HL-60/S4 (cell line): ENCODE results near the gene CMIP.

Experiments
- in situ Hi-C: fragments of 300-500 bp; cut with MboI; formaldehyde crosslinking; loops from 2 replicates; pipeline ENCODE4 v1.14.3; 2022; ENCODE audit warnings: low sequenced_read_pairs

CMIP gene

DNA sequence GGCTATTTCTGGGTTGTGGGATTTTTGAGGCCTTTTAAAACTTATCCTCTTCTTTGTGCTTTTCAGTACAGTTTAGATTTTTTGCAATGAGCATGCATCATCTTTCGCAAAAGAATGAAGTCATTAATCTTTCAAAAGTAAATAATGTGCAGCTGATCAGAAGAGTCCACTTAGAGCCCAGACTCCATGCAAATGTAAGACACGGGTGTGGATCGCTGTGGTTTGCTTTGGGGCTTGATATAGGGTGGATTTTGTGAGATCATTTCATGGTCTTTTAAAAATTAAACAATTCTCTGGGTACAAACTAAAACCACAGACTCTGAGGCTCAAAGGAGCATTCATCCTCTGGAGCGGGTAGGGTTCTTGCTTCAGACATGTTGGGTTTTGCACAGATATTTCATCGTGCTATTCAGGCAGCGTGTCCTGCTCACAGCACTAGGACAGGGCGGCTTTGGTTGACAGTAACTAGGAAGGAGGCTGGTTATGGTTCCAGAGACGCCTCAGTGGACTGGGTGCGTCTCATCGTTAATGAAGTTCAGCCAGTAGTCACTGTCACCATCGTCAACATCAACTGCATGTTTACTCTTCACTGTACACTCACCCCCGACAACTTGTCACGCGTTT is 205.1 kb downstream of the CMIP start:
- in situ Hi-C loops, result no loop called here

DNA sequence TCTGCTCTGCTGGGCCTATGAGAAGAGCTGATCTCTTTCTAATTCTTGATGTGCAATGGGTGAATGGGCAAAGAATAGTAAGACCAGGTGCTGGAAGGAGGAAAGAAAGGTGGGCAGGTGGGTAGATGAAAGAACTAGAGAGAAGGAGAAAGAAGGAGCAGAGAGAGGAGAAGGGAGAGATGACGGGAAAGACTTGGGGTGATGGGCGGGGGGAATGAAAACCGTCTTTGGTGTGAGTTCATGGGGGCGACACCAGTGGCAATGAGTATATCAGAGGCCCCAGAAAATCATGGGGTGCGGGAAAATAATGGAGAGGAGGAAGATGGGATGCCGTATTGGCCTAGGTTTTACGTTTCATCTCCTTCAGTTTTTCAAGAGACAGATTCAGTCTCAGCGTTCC is 205.7 kb downstream of the CMIP start:
- in situ Hi-C loops, result no loop called here

DNA sequence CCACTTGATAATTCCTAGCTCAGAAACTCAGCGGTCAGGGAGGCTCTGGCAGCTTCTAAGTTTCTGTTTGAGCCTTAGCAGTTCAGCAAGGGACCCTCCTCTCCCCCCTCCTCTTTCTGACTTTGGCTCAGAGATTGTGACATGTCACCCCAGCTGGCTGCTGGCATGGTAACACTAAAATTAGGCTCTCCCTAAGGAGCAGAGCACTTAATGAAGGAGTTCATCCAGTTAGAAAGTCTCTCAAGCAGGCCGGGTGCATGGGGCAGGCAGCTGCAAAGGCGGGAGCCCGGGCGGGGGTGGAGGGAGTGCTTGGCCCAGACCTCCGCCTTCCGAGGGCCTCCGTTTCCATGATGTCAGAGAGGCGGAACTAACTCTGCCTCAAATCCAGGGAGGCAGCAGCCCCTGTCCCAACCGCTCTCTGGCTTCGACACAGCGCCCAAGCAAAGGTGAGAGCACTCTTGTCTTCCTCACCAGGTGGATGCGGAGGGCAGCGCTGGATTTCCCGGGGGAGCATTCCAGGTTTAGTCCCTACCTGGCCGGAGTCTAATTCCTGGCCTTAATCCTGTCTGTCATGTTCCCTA is 206.5 kb downstream of the CMIP start:
- in situ Hi-C loops, result no loop called here

DNA sequence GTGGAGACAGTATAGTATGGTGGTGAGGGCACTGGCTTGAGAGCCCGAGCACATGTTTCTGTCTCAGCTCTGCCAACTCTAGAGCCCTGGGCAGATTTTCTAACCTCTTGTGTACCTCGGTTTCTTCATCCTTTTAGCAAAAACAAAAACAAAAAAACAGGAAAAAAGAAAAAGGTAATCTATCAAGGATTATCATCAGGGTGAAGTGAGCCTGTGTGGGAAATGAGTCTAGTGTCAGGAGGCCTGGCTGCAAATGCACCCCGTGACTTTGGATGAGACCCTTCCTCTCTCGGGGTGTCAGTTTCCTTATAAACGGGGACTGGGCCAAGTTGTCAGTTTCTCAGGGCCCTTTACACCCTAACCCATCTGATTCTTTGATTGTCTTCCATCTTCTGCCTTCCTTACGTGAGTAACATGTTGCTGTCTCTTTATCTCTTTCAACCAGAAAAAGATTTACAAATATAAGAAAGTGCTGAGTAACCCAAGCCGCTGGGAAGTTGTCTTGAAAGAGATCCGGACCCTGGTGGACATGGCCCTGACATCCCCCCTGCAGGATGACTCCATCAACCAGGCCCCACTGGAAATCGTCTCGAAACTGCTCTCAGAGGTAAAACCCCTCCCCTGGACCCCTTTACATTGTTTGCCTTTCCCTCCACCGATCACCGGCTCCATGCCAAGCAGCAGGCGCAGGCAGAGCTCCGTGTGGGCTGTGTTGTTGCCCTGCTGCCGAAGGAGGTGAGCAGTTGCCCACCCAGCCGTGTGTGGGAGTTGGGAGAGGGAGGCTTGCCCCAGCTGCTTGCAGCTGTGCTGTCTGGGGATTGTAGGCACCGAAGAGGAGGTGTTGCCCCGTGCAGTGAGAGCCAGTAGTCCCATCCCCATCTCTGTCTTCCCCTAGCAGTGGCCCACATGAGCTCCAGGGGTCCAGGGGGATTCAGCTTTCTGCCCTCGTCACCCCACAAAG is 207.4 kb downstream of the CMIP start:
- in situ Hi-C loops, result no loop called here

DNA sequence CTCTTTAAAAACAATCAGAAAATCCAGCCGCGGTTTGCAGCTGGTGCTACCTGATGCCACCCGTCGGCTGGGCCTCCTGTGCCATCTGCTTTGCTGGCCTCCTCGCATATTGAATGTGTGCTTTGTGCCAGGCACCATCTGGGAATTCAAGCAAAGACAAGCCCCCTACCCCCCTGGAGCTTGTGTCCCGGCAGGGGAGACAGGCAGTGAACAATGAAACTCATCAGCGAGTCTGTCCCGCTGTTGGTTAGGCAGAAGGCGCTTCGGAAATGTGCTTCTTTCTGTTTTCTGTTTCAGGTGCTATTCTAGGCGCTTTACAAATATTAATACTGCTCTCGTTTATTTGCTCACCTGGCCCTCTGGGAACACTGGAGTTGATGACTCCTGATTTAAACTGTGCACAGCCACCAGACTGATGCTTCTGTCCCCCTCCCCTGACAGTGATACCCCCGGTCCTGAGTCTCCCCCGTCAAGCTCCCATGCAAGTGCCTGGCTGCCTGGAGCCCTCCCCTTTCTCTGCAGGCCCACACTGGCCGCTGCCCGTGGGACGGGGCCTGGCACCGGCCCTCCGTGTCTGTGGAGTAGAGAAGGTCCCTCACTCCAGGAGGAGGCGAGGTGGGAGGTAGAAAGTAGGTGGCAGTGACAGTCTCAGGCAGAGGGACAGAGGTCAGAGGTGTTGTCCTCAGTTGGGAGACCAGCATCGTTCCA is 208.3 kb downstream of the CMIP start:
- in situ Hi-C loops, result no loop called here

DNA sequence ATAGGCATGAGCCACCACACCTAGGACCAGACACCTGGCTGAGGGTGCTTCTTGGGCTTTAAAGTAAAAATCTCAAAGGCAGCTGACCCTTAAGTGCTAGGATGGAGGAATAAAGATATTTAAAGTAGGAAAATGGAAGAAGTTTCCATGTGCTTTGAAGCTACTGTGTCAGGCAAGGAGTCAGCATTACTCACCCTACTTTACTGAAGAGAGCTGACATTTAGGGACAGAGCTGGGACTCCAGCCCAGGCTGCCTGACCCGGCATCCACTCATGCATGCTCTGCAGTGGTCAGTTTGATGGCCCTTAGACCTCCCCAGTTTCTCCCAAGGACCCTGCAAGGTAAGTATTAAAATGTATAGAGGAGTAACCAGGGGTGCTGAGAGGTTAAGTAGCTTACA is 209.7 kb downstream of the CMIP start:
- in situ Hi-C loops, result no loop called here

DNA sequence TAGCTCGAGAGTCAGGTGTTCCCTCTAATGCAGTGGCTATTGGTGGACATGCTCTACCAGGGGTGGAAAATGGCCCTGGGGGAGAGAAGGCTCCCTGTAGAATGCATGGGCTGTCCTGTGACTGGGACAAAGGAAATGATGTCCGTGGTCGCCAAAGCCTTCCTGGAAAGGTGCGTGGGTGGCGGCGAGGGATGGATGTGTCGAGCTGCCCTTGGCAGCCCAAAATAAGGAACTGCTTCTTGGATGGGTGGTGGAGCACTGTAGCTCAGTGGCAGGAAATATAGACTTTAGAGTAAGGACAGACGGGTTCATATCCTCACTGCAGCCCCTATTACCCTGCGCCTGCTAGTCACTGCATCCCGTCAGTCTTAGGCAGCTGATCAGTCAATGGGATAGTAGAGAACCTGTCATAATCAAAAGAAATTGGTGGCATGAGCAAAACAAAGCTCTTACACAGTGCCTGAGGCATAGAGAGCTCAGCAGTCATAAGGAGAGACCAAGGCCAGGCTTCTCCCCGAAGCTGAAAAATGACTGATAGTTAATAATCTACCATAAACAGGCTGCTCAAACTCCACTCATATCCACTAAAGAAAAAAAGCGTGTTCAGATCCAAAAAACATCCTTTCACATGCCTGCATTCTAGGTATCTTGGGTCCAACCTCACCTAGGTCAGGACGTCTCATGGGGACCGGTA is 211.0 kb downstream of the CMIP start:
- in situ Hi-C loops, result no loop called here

DNA sequence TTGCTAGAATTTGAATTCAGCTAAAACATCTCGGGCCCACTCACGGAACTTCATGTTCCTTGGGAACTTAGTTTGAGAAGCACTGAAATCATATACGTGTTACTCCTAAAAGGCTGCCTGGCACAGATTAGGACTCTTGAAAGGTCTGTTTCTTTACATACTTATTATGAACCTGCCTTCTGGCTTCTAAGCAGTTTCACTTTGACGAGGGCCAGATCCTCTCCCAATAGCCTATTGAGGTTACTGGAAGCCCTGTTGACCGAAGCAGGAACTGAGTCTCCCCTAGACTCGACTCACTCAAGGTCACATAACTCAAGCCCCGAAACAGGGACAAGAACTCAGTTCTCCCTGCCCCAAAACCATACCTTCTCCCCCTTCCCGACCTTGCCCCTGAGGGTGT is 212.6 kb downstream of the CMIP start:
- in situ Hi-C loops, result no loop called here

DNA sequence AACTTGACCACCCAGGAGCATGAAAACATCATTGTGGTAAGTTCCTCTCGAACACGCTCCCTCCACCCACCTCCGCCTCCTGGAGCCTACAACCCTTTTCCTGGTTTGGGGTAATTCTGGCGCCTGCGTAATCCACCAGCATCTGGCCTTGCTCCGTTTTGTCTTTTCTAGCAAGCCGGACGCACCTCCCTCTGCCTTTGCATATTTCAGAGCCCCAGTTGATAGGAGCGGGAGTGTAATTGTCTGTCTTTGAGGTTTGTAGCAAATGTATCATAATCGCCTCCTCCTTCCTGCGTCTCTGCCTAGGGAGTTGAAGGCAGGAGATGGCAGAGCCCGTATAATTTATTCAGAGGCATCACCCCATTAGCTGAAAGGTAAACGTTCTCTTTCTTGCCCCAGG is 213.2 kb downstream of the CMIP start:
- in situ Hi-C loops, result no loop called here

DNA sequence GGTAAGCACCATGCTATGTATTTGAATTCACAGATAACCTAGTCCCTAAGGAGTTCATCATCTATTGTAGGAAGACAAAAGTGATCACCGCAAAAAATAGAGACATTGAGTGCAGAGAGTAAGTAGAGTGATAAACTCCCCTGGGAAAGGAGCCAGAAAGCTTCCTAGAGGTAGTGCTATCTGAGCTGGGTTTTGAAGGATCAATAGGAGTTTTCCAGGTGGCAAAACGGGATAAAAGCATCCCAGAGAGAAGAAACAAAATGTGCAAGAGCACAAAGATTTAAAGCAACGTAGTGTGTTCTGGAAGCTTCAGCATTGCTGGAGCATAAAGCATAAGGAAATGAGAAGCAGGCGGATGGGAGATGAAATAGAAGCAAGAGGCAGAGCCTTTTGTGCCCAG is 213.8 kb downstream of the CMIP start:
- in situ Hi-C loops, result no loop called here

DNA sequence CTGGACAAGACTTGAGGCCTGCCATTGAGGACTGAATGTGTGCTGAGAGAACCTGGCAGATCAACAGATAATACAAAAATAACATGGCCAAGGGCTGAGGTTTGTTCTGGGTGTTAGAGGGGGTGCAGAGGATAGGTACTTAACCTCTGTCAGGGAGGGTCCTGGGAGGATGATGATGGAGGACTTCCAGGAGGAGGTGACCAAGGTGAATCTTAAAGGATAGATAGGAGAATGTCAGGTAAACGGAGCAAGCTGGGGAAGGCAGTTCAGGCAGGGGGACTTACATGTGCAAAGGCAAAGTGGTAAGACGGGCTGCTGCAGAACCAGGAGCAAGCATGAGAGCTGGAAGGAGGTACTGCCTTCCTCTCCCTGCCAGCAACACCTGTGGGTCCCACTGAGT is 214.6 kb downstream of the CMIP start:
- in situ Hi-C loops, result no loop called here

DNA sequence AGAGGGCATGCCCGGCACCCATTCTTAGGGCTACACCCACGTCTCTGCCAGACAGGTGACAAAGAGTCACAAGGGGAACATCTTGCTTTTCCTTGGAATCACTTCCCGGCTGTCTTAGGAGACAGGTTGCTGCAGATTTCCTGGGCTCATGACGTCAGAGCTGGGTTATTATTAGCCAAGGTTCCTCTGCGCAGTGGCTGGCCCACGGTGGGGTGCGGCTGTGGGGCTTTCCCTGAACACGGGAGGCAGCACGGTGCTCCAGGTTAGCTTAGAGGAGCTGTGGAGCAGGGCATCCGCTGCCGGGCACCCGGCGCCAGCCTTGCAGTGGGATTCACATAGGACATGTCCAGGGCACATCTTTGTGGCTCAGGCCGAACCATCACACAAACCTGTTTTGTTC is 216.5 kb downstream of the CMIP start:
- in situ Hi-C loops, result no loop called here

DNA sequence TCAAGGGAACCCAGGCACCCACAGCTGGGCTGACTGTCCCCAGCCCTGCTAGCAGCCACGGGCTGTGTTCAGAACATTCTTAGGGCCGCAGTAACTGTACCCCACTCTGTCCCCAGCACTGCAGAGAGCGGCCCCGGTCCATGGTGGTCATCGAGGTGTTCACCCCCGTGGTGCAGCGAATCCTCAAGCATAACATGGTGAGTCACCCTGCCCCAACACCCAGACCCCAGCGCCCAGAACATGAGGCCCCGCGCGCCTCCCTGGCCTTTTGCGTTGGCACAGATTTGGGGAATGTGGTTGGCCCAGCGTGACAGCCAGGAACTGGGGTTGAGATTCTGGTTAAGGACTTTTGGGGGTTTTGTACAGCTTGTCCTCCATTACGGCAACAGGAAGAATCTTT is 219.5 kb downstream of the CMIP start:
- in situ Hi-C loops, result no loop called here

DNA sequence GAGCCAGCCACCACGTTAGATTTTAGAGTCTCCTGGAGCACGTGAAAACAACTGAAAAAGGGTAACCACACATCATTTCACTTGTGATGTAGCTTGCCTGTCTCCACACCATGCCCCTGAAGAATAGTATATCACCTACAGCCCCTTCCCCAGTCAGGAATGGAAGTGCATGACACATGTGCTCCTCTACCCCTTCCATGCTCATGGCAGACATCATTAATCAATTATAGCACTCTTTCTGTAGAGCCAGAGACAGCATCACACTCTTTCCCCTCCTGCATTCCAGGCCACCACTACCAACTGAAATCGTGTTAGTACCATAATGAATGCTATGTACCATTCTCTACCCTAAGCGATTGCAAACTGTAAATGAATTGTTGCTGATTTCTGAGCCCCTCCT is 221.0 kb downstream of the CMIP start:
- in situ Hi-C loops, result no loop called here

DNA sequence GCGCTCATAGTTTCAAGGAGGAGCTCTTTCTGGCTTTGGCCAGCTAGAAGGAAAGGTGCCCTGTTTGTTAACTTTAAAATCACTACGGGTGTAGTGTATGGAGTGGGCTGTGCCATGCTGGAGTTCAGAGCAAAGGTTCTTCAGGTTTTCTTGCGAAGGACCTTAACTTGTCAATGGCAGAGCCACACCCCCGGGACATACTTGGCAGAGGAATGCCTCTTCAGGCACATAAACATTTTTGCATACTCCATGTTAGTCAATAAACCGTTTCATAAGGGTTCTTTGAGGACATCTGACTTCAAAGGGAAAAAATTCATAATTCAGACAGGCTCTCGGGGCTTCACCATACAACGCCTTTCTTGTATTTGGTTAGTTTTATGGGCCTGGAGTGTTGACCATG is 221.5 kb downstream of the CMIP start:
- in situ Hi-C loops, result no loop called here

DNA sequence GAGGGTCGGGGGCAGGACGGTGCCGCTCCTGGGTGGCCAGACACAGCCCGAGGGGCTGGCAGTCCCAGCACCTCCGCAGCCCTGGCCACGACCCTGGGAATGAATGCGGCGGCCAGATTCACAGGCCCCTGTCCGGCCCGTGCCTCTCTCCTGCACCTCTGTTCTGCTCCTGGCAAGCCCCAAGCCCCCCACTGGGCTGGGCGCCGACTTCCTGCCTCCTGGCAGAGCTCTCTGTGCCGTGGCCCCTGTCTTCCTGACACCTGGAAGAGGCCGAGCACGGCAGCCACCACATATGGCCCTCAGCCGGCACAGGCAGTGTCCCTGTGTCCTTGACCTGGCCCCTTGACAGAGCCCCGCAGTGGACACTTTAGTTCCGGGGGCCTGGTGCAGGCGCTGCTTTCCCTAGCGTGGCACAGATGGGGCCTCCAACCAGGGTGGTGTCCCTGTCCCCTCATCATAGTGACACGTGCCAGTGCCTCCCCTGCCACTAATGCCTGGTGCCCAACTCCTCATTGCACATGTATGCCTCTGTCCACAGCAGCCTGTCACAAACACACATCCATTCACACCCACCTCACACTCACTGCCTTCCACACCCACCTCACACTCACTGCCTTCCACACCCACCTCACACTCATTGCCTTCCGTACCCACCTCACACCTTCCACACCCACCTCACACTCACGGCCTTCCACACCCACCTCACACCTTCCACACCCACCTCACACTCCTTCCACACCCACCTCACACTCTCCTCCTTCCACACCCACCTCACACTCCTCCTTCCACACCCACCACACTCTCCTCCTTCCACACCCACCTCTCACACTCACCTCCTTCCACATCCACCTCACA is 223.9 kb downstream of the CMIP start:
- in situ Hi-C loops, result no loop called here

DNA sequence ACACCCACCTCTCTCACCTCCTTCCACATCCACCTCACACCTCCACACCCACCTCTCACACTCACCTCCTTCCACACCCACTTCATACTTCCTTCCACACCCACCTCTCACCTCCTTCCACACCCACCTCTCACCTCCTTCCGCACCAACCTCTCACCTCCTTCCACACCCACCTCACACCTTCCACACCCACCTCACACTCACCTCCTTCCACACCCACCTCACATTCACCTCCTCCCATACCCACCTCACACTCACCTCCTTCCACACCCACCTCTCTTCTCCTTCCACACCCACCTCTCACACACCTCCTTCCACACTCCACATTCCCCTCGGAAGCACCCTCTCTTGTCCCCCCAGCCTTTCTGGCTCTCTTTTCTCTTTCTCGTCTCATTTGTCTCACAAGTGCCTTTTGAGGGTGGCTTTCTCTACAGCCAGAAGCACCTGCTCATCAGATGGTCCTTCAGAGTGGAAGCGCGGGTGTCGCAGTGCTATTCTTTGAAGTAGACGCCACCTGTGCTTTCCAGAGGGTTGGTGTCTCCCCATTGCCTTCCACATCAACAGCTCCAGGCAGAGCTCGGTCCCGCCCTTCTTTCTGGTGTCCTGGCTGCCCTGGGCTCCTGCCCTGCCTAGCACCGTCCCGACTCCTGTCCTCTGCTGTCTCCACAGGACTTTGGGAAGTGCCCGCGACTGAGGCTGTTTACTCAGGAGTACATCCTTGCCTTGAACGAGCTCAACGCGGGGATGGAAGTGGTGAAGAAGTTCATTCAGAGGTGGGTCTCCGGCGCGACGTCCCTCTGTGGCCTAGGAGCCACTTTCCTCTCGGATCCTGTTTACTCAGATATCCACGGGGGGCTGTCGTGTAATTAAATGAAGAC is 225.1 kb downstream of the CMIP start:
- in situ Hi-C loops, result no loop called here

DNA sequence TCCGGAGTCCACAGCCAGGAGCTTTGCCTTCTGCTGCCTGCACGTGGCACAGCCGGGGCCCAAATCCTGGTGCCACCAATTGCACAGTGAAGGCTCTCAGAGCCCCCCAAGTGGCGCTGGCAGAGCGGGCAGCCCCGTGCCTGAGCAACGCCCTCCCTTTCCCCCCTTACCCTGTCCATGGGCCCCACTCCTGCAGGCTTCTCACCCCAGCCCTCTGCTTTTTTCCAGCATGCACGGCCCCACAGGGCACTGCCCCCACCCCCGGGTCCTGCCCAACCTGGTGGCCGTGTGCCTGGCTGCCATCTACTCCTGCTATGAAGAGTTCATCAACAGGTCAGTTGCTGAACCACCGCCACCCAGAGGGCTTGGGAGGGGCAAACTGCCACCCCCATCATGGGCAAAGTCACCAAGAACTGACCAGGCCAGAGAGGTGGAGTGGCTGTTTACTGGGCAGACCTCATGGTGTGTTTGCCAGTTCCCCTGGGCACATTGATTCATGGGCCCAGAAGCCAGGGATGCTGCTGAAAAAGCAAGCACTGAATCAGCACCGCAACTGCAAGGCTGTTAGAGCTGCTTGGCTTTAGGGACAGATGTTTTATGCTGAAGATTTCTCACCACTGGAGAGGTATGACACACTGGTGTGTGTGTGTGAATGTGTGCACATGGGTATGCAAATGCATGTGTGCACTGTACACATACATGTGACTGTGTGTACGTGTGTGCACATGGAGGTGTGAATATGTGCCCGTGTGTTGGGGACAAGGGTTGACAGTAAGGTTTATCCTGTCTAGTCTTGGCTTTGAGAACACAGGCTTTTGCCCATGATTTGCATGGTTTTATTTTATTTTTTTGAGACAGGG is 227.4 kb downstream of the CMIP start:
- in situ Hi-C loops, result no loop called here
